Fibroblast of the aortic adventitia (primary cell): ENCODE measurements around the gene IBA57. TPM values are rescaled to one million over a fixed set of nuclear protein-coding genes. Genes with fewer than 3 reads are reported as not detected.
"Not testable (repeated sequence)": the region's sequence is repeated elsewhere in the genome, so short reads cannot be mapped to it uniquely, and the experiment has no call there.

ENCODE experiments used
- DNase-seq: peaks from one replicate; pipeline ENCODE4 v3.0.0-alpha.2; 2010; ENCODE audit warnings: low read depth
- H3K4me3 ChIP-seq: 2 replicates; pipeline ENCODE4 v1.5.1; 2011; ENCODE audit warnings: low read depth, mild to moderate bottlenecking, control low read depth, low read length, moderate library complexity
- total RNA-seq: library from RNA; depleted of rRNA; stranded (reverse); fragments of >200 nt; gene quantifications from 2 replicates; pipeline ENCODE4 v1.2.3, GENCODE V29; 2012; ENCODE audit warnings: low replicate concordance
- TF ChIP-seq, protein P1 (sequence below): IDR thresholded peaks from 2 replicates; pipeline ENCODE4 v1.5.1; 2011; ENCODE audit warnings: mild to moderate bottlenecking, low read length, control low read depth, inconsistent platforms; ENCODE audit not compliant: insufficient read depth

Gene IBA57
- total RNA-seq, 1 donor = 6.1 TPM

DNA sequence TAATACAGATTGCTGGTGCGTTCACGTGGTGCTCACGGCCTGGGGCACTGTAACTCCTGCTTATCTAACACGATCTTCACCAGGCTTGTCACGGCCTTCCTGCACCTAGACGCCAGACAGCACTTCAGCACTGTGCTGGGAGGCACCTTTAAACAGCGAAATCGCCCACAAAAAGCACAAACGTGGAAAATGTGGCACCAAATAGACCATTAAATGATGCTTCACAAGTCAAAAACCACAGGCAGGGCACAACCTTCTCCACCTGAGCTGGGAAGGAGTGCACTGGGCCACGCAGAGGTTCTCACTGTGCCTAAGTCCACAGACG lies 20.0 kb downstream of the IBA57 start:
- TF ChIP-seq, protein P1, sequence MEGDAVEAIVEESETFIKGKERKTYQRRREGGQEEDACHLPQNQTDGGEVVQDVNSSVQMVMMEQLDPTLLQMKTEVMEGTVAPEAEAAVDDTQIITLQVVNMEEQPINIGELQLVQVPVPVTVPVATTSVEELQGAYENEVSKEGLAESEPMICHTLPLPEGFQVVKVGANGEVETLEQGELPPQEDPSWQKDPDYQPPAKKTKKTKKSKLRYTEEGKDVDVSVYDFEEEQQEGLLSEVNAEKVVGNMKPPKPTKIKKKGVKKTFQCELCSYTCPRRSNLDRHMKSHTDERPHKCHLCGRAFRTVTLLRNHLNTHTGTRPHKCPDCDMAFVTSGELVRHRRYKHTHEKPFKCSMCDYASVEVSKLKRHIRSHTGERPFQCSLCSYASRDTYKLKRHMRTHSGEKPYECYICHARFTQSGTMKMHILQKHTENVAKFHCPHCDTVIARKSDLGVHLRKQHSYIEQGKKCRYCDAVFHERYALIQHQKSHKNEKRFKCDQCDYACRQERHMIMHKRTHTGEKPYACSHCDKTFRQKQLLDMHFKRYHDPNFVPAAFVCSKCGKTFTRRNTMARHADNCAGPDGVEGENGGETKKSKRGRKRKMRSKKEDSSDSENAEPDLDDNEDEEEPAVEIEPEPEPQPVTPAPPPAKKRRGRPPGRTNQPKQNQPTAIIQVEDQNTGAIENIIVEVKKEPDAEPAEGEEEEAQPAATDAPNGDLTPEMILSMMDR = no peak
- no peak for DNase-seq
- no peak overlapping the region for H3K4me3 ChIP-seq

DNA sequence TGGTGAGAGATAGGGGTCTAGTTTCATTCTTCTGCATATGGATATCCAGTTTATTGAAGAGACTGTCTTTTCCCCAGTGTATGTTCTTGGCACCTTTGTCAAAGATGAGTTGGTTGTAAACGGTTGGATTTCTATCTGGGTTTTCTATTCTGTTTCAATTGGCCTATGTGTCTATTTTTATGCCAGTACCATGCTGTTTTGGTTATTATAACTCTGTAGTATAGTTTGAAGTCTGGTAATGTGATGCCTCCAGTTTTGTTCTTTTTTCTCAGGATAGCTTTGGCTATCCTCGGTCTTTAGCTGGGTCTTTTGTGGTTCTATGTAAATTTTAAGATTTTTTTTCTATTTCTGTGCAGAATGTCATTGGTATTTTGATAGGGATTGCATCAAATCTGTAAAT lies 22.6 kb downstream of the IBA57 start:
- H3K4me3 ChIP-seq, DNase-seq: not testable (repeated sequence)

DNA sequence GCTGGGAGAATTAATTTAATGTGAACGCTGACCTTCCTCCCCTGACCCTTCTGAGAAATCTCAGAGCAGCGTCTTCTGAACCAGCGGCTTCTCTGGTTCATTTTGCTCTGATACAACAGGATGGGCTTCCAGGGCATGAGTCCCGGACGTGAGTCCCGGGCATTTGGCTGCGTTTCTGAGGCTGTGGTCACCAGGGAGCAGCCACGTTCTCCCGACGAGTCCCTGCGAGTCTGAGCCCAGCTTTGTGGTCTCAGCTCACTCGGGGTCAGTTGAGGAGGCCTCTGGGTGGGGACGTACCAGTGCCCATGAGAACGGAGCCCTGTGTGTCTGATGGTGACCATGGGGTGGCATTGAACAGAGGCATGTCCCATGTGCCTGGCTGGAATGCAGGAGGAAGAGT lies 24.6 kb downstream of the IBA57 start:
- no peak for DNase-seq
- TF ChIP-seq, protein P1 = no peak
- H3K4me3 ChIP-seq = no peak overlapping the region

DNA sequence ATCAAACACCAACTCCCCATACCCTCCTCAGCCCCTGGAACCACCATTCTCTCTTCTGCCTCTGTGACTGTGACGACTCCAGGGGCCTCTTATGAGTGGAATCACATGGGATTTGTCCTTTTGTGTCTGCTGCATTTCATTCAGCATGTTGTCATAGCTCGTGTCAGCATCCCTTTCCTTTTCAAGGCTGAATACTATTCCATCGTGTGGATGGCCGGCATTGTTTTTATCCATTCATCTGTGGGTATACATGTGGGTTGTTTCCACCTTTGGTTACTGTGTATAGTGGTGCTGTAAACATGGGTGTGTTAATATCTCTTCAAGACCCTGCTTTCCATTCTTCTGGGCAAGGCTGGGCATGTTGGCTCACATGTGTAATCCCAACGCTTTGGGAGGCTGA lies 25.2 kb downstream of the IBA57 start:
- TF ChIP-seq, protein P1 = no peak
- DNase-seq = no peak
- no peak overlapping the region for H3K4me3 ChIP-seq

DNA sequence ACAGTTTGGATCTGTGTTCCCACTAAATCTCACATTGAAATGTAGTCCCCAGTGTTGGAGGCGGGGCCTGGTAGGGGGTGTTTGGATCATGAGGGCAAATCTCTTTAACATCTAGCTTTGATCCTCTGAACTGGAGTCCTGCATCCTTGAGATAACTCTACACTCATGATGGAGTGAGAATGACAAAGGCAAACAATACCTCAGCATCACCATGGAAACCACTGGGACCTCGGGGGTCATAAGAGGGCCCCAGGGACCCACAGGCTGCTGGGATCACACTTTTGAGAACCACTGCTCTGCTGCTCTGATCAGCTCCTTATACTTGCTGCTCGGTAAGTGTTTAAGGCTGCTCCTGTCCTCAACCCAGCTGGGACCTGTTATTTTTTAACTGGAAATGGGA lies 28.8 kb downstream of the IBA57 start:
- TF ChIP-seq, protein P1 = no peak
- no peak for DNase-seq
- no peak overlapping the region for H3K4me3 ChIP-seq

DNA sequence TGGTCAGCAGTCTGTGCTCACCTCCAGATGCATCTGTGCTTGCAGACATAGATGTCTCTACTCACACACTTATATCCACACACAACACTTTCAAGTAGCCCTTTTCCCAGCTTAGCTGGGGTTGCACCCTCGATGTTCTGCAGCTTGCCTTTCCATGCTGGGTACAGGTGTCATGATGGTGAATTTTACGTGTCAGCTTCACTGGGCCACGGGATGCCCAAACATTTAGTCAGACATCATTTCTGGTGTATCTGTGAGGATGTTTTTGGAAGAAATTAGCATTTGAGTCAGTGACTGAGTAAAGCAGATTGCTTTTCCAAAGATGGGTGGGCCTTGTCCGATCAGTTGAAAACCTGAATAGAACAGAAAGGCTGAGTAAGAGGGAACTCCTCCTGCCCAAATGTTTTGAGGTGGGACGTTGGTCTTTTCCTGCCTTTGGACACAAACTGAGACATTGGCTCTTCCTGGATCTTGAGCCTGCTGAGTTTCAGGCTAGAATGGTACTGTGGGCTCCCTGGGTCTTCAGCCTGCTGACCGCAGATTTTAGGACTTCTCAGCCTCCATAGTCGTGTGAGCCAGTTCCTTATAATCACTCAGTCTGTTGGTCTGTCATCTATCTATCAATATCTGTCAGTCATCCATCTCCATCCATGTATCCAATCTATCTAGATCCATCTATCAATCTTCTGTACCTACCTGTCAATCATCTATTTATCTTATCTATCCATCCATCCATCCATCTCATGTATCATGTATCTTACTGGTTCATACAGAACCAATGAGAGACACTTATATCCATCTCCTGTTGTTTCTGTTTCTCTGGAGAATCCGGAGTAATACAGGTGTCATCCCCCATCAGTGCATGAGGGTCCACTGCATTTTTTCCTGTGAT lies 29.6 kb downstream of the IBA57 start:
- TF ChIP-seq, protein P1 = no peak
- no peak for DNase-seq
- H3K4me3 ChIP-seq = no peak overlapping the region

DNA sequence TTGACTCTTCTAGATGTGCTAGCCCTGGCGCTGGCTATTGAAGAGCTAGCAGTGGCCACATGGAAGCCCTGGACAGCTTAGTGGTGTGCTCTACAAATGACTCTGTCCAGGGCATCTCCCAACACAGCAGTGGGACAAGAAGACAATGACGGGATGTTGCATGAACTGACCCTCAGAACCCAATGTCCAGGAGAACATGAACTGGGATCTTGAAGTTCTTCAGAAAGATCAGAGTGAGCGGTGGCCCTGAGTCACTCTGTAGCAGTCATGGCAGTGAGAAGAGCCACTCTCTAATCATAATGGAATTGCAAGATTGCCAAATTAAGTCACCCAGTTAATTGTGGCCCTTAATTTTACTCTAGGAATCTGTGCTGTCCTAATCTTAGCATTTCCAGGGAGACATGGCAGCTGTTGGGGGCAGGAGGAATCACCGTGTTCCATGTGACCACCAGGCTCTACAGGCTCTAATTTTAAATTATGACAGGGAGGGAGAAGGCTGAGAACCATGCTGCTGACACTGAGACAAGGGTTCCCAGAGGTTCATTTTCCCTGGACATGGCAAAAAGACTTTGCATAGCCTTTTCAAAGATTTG lies 32.0 kb downstream of the IBA57 start:
- no peak for DNase-seq
- TF ChIP-seq, protein P1 = no peak
- no peak overlapping the region for H3K4me3 ChIP-seq
